Brain microvascular endothelial cell (primary cell): ENCODE measurements around the gene HOXA6.

Experiments
- DNase-seq: peaks from one replicate; pipeline ENCODE4 v3.0.0-alpha.2; 2020
- H3K27ac ChIP-seq: fragments of 250-450 bp; sonication (Bioruptor Pico); 2 replicates; pipeline ENCODE4 v1.5.1; 2020; ENCODE audit warnings: mild to moderate bottlenecking, moderate library complexity
- H3K27me3 ChIP-seq: fragments of 250-450 bp; sonication (Bioruptor Pico); replicated peaks from 2 replicates; pipeline ENCODE4 v1.5.1; 2020; ENCODE audit warnings: mild to moderate bottlenecking
- H3K36me3 ChIP-seq: fragments of 250-450 bp; sonication (Bioruptor Pico); replicated peaks from 2 replicates; pipeline ENCODE4 v1.5.1; 2020; ENCODE audit warnings: mild to moderate bottlenecking
- H3K4me3 ChIP-seq: 2 replicates; pipeline ENCODE4 v1.5.1; 2011; ENCODE audit warnings: low read depth, mild to moderate bottlenecking, control low read depth, low read length, moderate library complexity
- CTCF ChIP-seq: IDR thresholded peaks from 2 replicates; pipeline ENCODE4 v1.5.1; 2011; ENCODE audit warnings: low read depth, mild to moderate bottlenecking, moderate library complexity, low read length, control low read depth, inconsistent platforms; ENCODE audit errors: missing control alignments
- in situ Hi-C: cut with HindIII; loops from 2 replicates; pipeline ENCODE4 v1.10.0; 2017; ENCODE audit warnings: low sequenced_read_pairs, low pct_ligation_motif_present

HOXA6 gene

GRCh38 chr7:27188386-27189294, 41.1 kb upstream of the HOXA6 start:
- in situ Hi-C loops = no loop called here
- Histone ChIP-seq H3K4me3 (no peak overlapping the region), H3K36me3 (no peaks in the 10 kb centered on the region), H3K27ac (no peak overlapping the region), H3K27me3 (peaks cover 98% of the 10 kb centered on the region)
- TF ChIP-seq CTCF = no peak
- DNase-seq = no peak

- peaks cover 97% of the 10 kb centered on the region for H3K27me3 ChIP-seq
Observed at GRCh38 chr7:27187475-27188385, 40.2 kb upstream of the HOXA6 start.

DNA sequence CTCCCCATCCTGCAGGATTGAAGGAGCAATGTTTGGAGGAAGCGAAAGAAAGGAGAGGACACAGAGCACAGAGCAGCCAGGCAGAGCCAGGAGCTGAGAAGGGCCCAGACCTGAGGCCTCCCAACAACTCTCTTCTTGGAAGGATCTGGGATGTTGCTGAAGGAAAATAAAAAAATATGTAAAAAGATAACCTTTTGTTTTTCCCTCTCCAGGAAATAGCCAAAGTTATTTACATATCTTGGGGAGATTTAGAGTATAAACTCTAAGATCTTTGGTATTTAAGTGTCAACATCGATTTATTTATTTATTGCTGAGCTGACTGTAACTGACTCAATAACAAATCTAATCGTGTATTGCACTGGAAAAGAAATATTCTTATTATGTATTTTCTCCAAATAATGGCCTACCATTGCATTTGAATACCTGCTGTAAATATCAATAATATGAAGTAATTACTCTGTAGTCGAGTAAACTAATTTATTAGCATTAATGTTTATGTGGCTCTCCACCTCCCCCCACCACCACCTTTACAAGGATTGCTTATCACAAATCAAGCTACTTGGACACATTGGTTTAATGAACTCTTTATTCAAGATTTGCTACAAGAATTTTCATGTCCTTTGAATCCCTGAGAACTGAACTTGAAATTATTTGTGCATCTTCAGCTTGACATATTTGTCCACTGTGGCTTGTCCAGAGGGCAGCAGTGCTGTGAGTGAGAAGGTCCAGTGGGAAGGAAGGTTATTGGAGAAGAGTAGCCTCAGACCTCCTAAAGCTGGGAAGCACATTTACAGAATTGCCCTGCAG, 39.3 kb upstream of the HOXA6 start:
- DNase-seq = no peak
- Histone ChIP-seq H3K36me3 (no peaks in the 10 kb centered on the region), H3K27me3 (peaks cover 97% of the 10 kb centered on the region), H3K27ac (no peak overlapping the region), H3K4me3 (no peak overlapping the region)
- TF ChIP-seq CTCF = no peak
- in situ Hi-C loops = no loop called here

More at GRCh38 chr7:27187475-27188385, 40.2 kb upstream of the HOXA6 start:
- no peak overlapping the region for H3K27ac ChIP-seq
- in situ Hi-C loops = no loop called here
- no peaks in the 10 kb centered on the region for H3K36me3 ChIP-seq
- no peak for DNase-seq
- H3K4me3 ChIP-seq = no peak overlapping the region
- no peak for TF ChIP-seq CTCF

GRCh38 chr7:27185854-27186667, 38.5 kb upstream of the HOXA6 start:
- no peak for DNase-seq
- Histone ChIP-seq H3K4me3 (no peak overlapping the region), H3K36me3 (no peaks in the 10 kb centered on the region), H3K27me3 (peaks cover 94% of the 10 kb centered on the region), H3K27ac (no peak overlapping the region)
- TF ChIP-seq CTCF = no peak
- in situ Hi-C loops = no loop called here
